H1 (cell line): ENCODE measurements around the gene SLC13A3. TPM values are rescaled to one million over a fixed set of nuclear protein-coding genes. Genes with fewer than 3 reads are reported as not detected.

ENCODE experiments used
- CTCF ChIA-PET: fragments of 300-600 bp; sonication (Branson Sonifier 250); formaldehyde crosslinking; loops from one replicate; lab custom pipeline; 2021; ENCODE audit not compliant: partially characterized antibody; lab: Charles Lee
- POLR2A ChIA-PET: fragments of 300-600 bp; sonication (Branson Sonifier 250); formaldehyde crosslinking; loops from one replicate; lab custom pipeline; 2021; ENCODE audit warnings: inconsistent platforms; ENCODE audit not compliant: partially characterized antibody; lab: Charles Lee
- DNase-seq, 2 experiments: peaks; one replicate each; pipeline versions ENCODE4 v3.0.0 to v3.0.0-alpha.2; 2010 to 2022; ENCODE audit warnings: low spot score in 2 of 2, low read depth in 1 of 2, mixed read lengths in 1 of 2
- FAIRE-seq: peaks from 2 replicates; lab custom pipeline; 2011; peaks lifted over from hg19 to GRCh38; lab: Jason Lieb, UNC
- H2AFZ ChIP-seq: 2 replicates; pipeline ENCODE4 v1.8.1; 2012; ENCODE audit warnings: low read length, inconsistent platforms
- H2AK5ac ChIP-seq: 2 replicates; pipeline ENCODE4 v1.6.1; 2013; ENCODE audit warnings: low read depth, low read length
- H2BK120ac ChIP-seq: replicated peaks from 2 replicates; pipeline ENCODE3; 2013; ENCODE audit warnings: low read depth, low read length, inconsistent platforms
- H2BK12ac ChIP-seq: 2 replicates; pipeline ENCODE4 v1.6.1; 2013; ENCODE audit warnings: low read depth, low read length
- H2BK15ac ChIP-seq: 2 replicates; pipeline ENCODE4 v1.6.1; 2013; ENCODE audit warnings: low read length
- H2BK20ac ChIP-seq: 2 replicates; pipeline ENCODE4 v1.6.1; 2013; ENCODE audit warnings: low read length
- H2BK5ac ChIP-seq: 2 replicates; pipeline ENCODE4 v1.6.1; 2013; ENCODE audit warnings: low read depth, low read length
- H3K14ac ChIP-seq: 2 replicates; pipeline ENCODE4 v1.6.1; 2013; ENCODE audit warnings: inconsistent platforms; ENCODE audit not compliant: insufficient read length
- H3K18ac ChIP-seq: 2 replicates; pipeline ENCODE4 v1.6.1; 2013; ENCODE audit warnings: low read length; ENCODE audit errors: extremely low read depth
- H3K23ac ChIP-seq: 2 replicates; pipeline ENCODE4 v1.6.1; 2013; ENCODE audit warnings: inconsistent platforms; ENCODE audit not compliant: insufficient read length
- H3K23me2 ChIP-seq: 2 replicates; pipeline ENCODE4 v1.6.1; 2013; ENCODE audit warnings: low read depth, low read length
- H3K27ac ChIP-seq: 2 replicates; pipeline ENCODE4 v1.6.1; 2011; ENCODE audit warnings: low read depth, low read length, inconsistent platforms
- H3K27me3 ChIP-seq, 4 experiments: replicated peaks in 1 of 4; 1 replicate in 1 of 4; 2 replicates in 3 of 4; pipeline versions ENCODE4 v1.6.1 to v1.8.1; 2011 to 2013; ENCODE audit warnings: low read length in 3 of 4, mild to moderate bottlenecking in 3 of 4, inconsistent platforms in 2 of 4, mixed read lengths in 2 of 4, moderate library complexity in 1 of 4; ENCODE audit not compliant: control insufficient read depth in 3 of 4, insufficient read depth in 3 of 4; ENCODE audit errors: extremely low read depth in 1 of 4
- H3K36me3 ChIP-seq, 4 experiments: 2 replicates each; pipeline versions ENCODE4 v1.6.1 to v1.8.1; 2011 to 2013; ENCODE audit warnings: mild to moderate bottlenecking in 4 of 4, low read length in 3 of 4, moderate library complexity in 2 of 4, control low read depth in 1 of 4, inconsistent platforms in 1 of 4; ENCODE audit not compliant: insufficient read depth in 4 of 4, control insufficient read depth in 2 of 4
- H3K4ac ChIP-seq: replicated peaks from 2 replicates; pipeline ENCODE3; 2013; ENCODE audit warnings: low read length, low read depth, mixed read lengths, inconsistent platforms; ENCODE audit not compliant: insufficient read length
- H3K4me1 ChIP-seq, 4 experiments: replicated peaks in 1 of 4; 1 replicate in 1 of 4; 2 replicates in 3 of 4; pipeline versions ENCODE4 v1.6.1 to v1.8.1; 2011 to 2013; ENCODE audit warnings: low read length in 3 of 4, inconsistent platforms in 2 of 4, mixed read lengths in 1 of 4; ENCODE audit not compliant: insufficient read depth in 4 of 4, control insufficient read depth in 3 of 4
- H3K4me2 ChIP-seq, 2 experiments: 2 replicates each; pipeline versions ENCODE4 v1.6.1 to v1.8.1; 2011 to 2013; ENCODE audit warnings: low read depth in 2 of 2, low read length in 2 of 2, control low read depth in 1 of 2, inconsistent platforms in 1 of 2, mild to moderate bottlenecking in 1 of 2; ENCODE audit not compliant: insufficient read depth in 1 of 2
- H3K4me3 ChIP-seq, 4 experiments: fragments of 200-600, 300-600 bp in 1 of 4; sonication (generic), shearing (Covaris generic), sonication (Bioruptor Twin) in 1 of 4; 2 replicates each; pipeline versions ENCODE4 v1.5.1 to v1.8.1; 2011 to 2016; ENCODE audit warnings: low read length in 4 of 4, low read depth in 3 of 4, control low read depth in 2 of 4, inconsistent platforms in 2 of 4, mild to moderate bottlenecking in 2 of 4, mixed read lengths in 1 of 4, moderate library complexity in 1 of 4; ENCODE audit not compliant: insufficient read depth in 2 of 4; ENCODE audit errors: extremely low read depth in 1 of 4
- H3K56ac ChIP-seq: replicated peaks from 2 replicates; pipeline ENCODE3; 2013; ENCODE audit warnings: low read depth, mild to moderate bottlenecking, mixed read lengths, low read length, inconsistent platforms; ENCODE audit not compliant: insufficient read length
- H3K79me1 ChIP-seq: 2 replicates; pipeline ENCODE4 v1.6.1; 2013; ENCODE audit warnings: low read depth, low read length, control low read depth
- H3K79me2 ChIP-seq, 2 experiments: 2 replicates each; pipeline versions ENCODE4 v1.6.1 to v1.8.1; 2012 to 2013; ENCODE audit warnings: low read length in 2 of 2, mild to moderate bottlenecking in 2 of 2, inconsistent platforms in 1 of 2; ENCODE audit not compliant: insufficient read depth in 2 of 2, control insufficient read depth in 1 of 2
- H3K9ac ChIP-seq, 4 experiments: replicated peaks in 1 of 4; 1 replicate in 1 of 4; 2 replicates in 3 of 4; pipeline versions ENCODE4 v1.6.1 to v1.8.1; 2011 to 2013; ENCODE audit warnings: low read depth in 3 of 4, low read length in 3 of 4, control low read depth in 2 of 4, mild to moderate bottlenecking in 2 of 4, moderate library complexity in 2 of 4, inconsistent platforms in 1 of 4; ENCODE audit errors: extremely low read depth in 1 of 4
- H3K9me3 ChIP-seq, 2 experiments: 2 replicates each; pipeline versions ENCODE4 v1.6.1 to v1.8.1; 2012 to 2013; ENCODE audit warnings: mild to moderate bottlenecking in 2 of 2, moderate library complexity in 2 of 2, control low read depth in 1 of 2, inconsistent platforms in 1 of 2, low read depth in 1 of 2, low read length in 1 of 2, mixed read lengths in 1 of 2; ENCODE audit not compliant: insufficient read depth in 2 of 2
- H4K20me1 ChIP-seq, 2 experiments: replicated peaks in 1 of 2; 2 replicates each; pipeline versions ENCODE3 to v1.8.1; 2011 to 2013; ENCODE audit warnings: inconsistent platforms in 2 of 2, low read length in 2 of 2, mild to moderate bottlenecking in 1 of 2; ENCODE audit not compliant: insufficient read depth in 2 of 2, control insufficient read depth in 1 of 2
- H4K5ac ChIP-seq: 2 replicates; pipeline ENCODE4 v1.6.1; 2013; ENCODE audit warnings: low read length, low read depth, mixed read lengths, inconsistent platforms; ENCODE audit not compliant: insufficient read length
- H4K8ac ChIP-seq: 2 replicates; pipeline ENCODE4 v1.8.0; 2013; ENCODE audit warnings: mild to moderate bottlenecking, moderate library complexity, low read length, inconsistent platforms; ENCODE audit not compliant: insufficient read depth; ENCODE audit errors: extremely low read depth
- H4K91ac ChIP-seq: replicated peaks from 2 replicates; pipeline ENCODE3; 2013; ENCODE audit warnings: low read length, mixed read lengths, inconsistent platforms; ENCODE audit not compliant: insufficient read length
- CTCF ChIP-seq, 3 experiments: IDR thresholded peaks; 1 replicate in 2 of 3; 2 replicates in 1 of 3; pipeline versions ENCODE4 v1.5.1 to v1.6.1; 2011; ENCODE audit warnings: low read length in 3 of 3, mild to moderate bottlenecking in 3 of 3, inconsistent platforms in 2 of 3, low read depth in 1 of 3, moderate library complexity in 1 of 3; ENCODE audit not compliant: insufficient read depth in 1 of 3; ENCODE audit errors: control extremely low read depth in 1 of 3
- MAX ChIP-seq: IDR thresholded peaks from 2 replicates; pipeline ENCODE4 v1.6.1; 2012; ENCODE audit warnings: inconsistent platforms
- POLR2AphosphoS5 ChIP-seq: IDR thresholded peaks from 2 replicates; pipeline ENCODE4 v1.6.1; 2011; ENCODE audit warnings: low read depth, low read length
- POU5F1 ChIP-seq: IDR thresholded peaks from 2 replicates; pipeline ENCODE4 v1.6.1; 2011; ENCODE audit warnings: low read depth, mild to moderate bottlenecking, low read length, moderate library complexity
- RNF2 ChIP-seq: fragments of 200-900, 300-1000 bp; sonication (generic); IDR thresholded peaks from 2 replicates; pipeline ENCODE4 v1.7.1; 2016; ENCODE audit warnings: borderline replicate concordance, low read depth, mild to moderate bottlenecking, antibody characterized with exemption, low read length; ENCODE audit not compliant: poor library complexity, severe bottlenecking; ENCODE audit errors: missing control alignments
- SAP30 ChIP-seq: fragments of 300-600 bp; sonication (generic); IDR thresholded peaks from 2 replicates; pipeline ENCODE4 v1.7.1; 2012; ENCODE audit warnings: low read length, moderate library complexity, mild to moderate bottlenecking, inconsistent platforms; ENCODE audit not compliant: insufficient read depth, insufficient replicate concordance
- TBP ChIP-seq: IDR thresholded peaks from 2 replicates; pipeline ENCODE4 v1.6.1; 2011; ENCODE audit warnings: low read depth, low read length, improper control_type of control experiment
- TEAD4 ChIP-seq: IDR thresholded peaks from 2 replicates; pipeline ENCODE4 v1.6.1; 2012; ENCODE audit warnings: low read depth, low read length, inconsistent platforms, mixed read lengths
- WGBS, 2 experiments: shearing (Covaris generic) in 1 of 2; methylation state at CpG; one replicate each; pipeline versions ENCODE4 v1.1.6 to v1.1.7; 2013 to 2015; ENCODE audit warnings: low lambda C conversion rate in 2 of 2, mixed read lengths in 2 of 2, inconsistent platforms in 1 of 2, low coverage in 1 of 2, missing lambda C conversion rate in 1 of 2; ENCODE audit not compliant: insufficient replicate concordance in 2 of 2, insufficient coverage in 1 of 2, insufficient read length in 1 of 2; ENCODE audit errors: extremely low coverage in 1 of 2, missing lambda C conversion rate in 1 of 2; 5-methylcytosine and 5-hydroxymethylcytosine counted together
- polyA plus RNA-seq, 7 experiments: library from polyadenylated mRNA; depleted of rRNA in 3 of 7; stranded (reverse) in 5 of 7; unstranded in 2 of 7; fragments of >200 nt in 5 of 7; fragments of 200-250 nt in 2 of 7; gene quantifications; 1 replicate in 5 of 7; 2 replicates in 1 of 7; 4 replicates in 1 of 7; pipeline versions ENCODE4 v1.2.1 to v1.2.3, GENCODE V29; 2011 to 2013; ENCODE audit warnings: missing spikeins in 2 of 7, mixed read lengths in 2 of 7
- total RNA-seq: library from RNA; stranded (reverse); fragmentation: NEBNext Ultra II Directional; extraction: Animal tissue kit (Norgen Biotek cat#: 25700); gene quantifications from 2 replicates; pipeline ENCODE4 v1.2.1, GENCODE V29; 2021
- TF ChIP-seq, protein P1 (sequence below): IDR thresholded peaks from 2 replicates; pipeline ENCODE4 v1.6.1; 2011; ENCODE audit warnings: low read depth, mild to moderate bottlenecking, low read length; ENCODE audit not compliant: insufficient read depth

Gene SLC13A3
- total and polyA plus RNA-seq, 2 of the 8 experiments (the other 6 are each of a cell fraction or from before 2014, with no cell fraction given): 9.4 to 12.6 TPM

- no peak overlapping the region for H2BK12ac ChIP-seq
- no peak overlapping the region for H2AK5ac ChIP-seq
- no peak overlapping the region for H3K18ac ChIP-seq
- H3K23ac ChIP-seq: no peak overlapping the region
- CTCF ChIA-PET: interaction anchor here (0.6 to 2.2 kb wide), 12 partner anchors 13 to 348 kb away, joined by 3 to 8 read pairs (median 3); no protein-coding TSS in a partner anchor
- DNase-seq (no peak), FAIRE-seq (no peak)
- WGBS, 2 experiments: 96% methylated on average over 10 of the region's 10 CpGs; no CpG with 5 or more reads in 1 of the 2 experiments
- POLR2A ChIA-PET: interaction anchor here (1.0 to 1.2 kb wide), 3 partner anchors 9 to 14 kb away, joined by 3 to 5 read pairs (median 3); no protein-coding TSS in a partner anchor
- no peak overlapping the region for H2BK120ac ChIP-seq
- H3K4me1 ChIP-seq: peaks cover 0 to 2% (median 0%) of the 10 kb centered on the region in 4 experiments; a peak in 3 of 7 replicates
- no peak overlapping the region for H2BK5ac ChIP-seq
- H3K9me3 ChIP-seq: no peaks in the 10 kb centered on the region
- H3K4me2 ChIP-seq: no peak overlapping the region
- no peak overlapping the region for H3K27ac ChIP-seq
- no peak overlapping the region for H3K14ac ChIP-seq
- no peak overlapping the region for H4K91ac ChIP-seq
- H3K4ac ChIP-seq: no peak overlapping the region
- no peaks in the 10 kb centered on the region for H3K79me1 ChIP-seq
- H3K4me3 ChIP-seq: no peak overlapping the region
- no peak overlapping the region for H4K8ac ChIP-seq
- no peaks in the 10 kb centered on the region for H3K79me2 ChIP-seq
- H3K23me2 ChIP-seq: no peaks in the 10 kb centered on the region
- H2BK15ac ChIP-seq: no peak overlapping the region
- no peak overlapping the region for H2BK20ac ChIP-seq
- H4K5ac ChIP-seq: no peak overlapping the region
- H3K56ac ChIP-seq: no peak overlapping the region
- H3K27me3 ChIP-seq: no peaks in the 10 kb centered on the region
- no peak overlapping the region for H3K9ac ChIP-seq
- H2AFZ ChIP-seq: no peak overlapping the region
- no peaks in the 10 kb centered on the region for H4K20me1 ChIP-seq
- no peaks in the 10 kb centered on the region for H3K36me3 ChIP-seq
- TF ChIP-seq CTCF (IDR thresholded peaks at IDR 0.05; ENCODE audit: control extremely low read depth in 1 of 3, insufficient read depth in 1 of 3, low read depth in 1 of 3, low read length in 3 of 3) (no peak), TBP (no peak), SAP30 (no peak), MAX (no peak), POU5F1 (no peak), TEAD4 (no peak), POLR2AphosphoS5 (no peak), RNF2 (no peak)
- TF ChIP-seq, protein P1, sequence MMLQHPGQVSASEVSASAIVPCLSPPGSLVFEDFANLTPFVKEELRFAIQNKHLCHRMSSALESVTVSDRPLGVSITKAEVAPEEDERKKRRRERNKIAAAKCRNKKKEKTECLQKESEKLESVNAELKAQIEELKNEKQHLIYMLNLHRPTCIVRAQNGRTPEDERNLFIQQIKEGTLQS: no peak
These were observed 82.6 kb downstream of the SLC13A3 start for GRCh38 chr20:46568570-46569129.
